Liver (tissue), 9 donors: Measurements from ENCODE around the gene HENMT1. TPM values are rescaled to one million over a fixed set of nuclear protein-coding genes. Genes with fewer than 3 reads are reported as not detected.

Source experiments
- DNase-seq: peaks from one replicate; pipeline ENCODE4 v3.0.0-alpha.2; 2017; ENCODE audit warnings: low spot score
- H3K27ac ChIP-seq, 2 donors: one replicate each; pipeline ENCODE4 v1.7.0; 2013; ENCODE audit warnings: inconsistent platforms in 2 of 2, low read length in 2 of 2, control low read depth in 1 of 2, low read depth in 1 of 2, mild to moderate bottlenecking in 1 of 2
- H3K27me3 ChIP-seq, 4 donors: one replicate each; pipeline versions ENCODE4 v1.6.1 to v1.7.0; 2013; ENCODE audit warnings: low read length in 3 of 4, inconsistent platforms in 1 of 4, mild to moderate bottlenecking in 1 of 4, moderate library complexity in 1 of 4; ENCODE audit not compliant: control insufficient read depth in 4 of 4, insufficient read depth in 4 of 4
- H3K36me3 ChIP-seq, 4 donors: one replicate each; pipeline versions ENCODE4 v1.6.1 to v1.7.0; 2013; ENCODE audit warnings: low read length in 3 of 4, mild to moderate bottlenecking in 3 of 4, low read depth in 1 of 4, moderate library complexity in 1 of 4; ENCODE audit not compliant: control insufficient read depth in 4 of 4, insufficient read depth in 3 of 4
- H3K4me1 ChIP-seq, 4 donors: one replicate each; pipeline versions ENCODE4 v1.6.1 to v1.7.0; 2013; ENCODE audit warnings: low read length in 3 of 4, mild to moderate bottlenecking in 3 of 4, moderate library complexity in 1 of 4; ENCODE audit not compliant: control insufficient read depth in 4 of 4, insufficient read depth in 4 of 4
- H3K4me3 ChIP-seq, 3 donors: one replicate each; pipeline versions ENCODE4 v1.6.1 to v1.7.0; 2013; ENCODE audit warnings: low read length in 3 of 3, control low read depth in 1 of 3, low read depth in 1 of 3, mild to moderate bottlenecking in 1 of 3
- H3K9ac ChIP-seq, 2 donors: one replicate each; pipeline ENCODE4 v1.7.0; 2013; ENCODE audit warnings: low read length in 2 of 2, mild to moderate bottlenecking in 2 of 2, moderate library complexity in 2 of 2, control low read depth in 1 of 2, low read depth in 1 of 2
- H3K9me3 ChIP-seq, 4 donors: one replicate each; pipeline versions ENCODE4 v1.6.1 to v1.7.0; 2013; ENCODE audit warnings: low read length in 3 of 4; ENCODE audit not compliant: control insufficient read depth in 4 of 4
- EGR1 ChIP-seq, 2 donors: IDR thresholded peaks; 2 replicates each; pipeline ENCODE4 v1.6.1; 2016 to 2018; ENCODE audit warnings: antibody characterized with exemption in 2 of 2, low read depth in 2 of 2
- FOXA1 ChIP-seq: IDR thresholded peaks from 2 replicates; pipeline ENCODE4 v1.6.1; 2016; ENCODE audit warnings: antibody characterized with exemption
- FOXA2 ChIP-seq: IDR thresholded peaks from 2 replicates; pipeline ENCODE4 v1.6.1; 2016; ENCODE audit warnings: antibody characterized with exemption
- GABPA ChIP-seq, 2 donors: IDR thresholded peaks in 1 of 2; conservative IDR thresholded peaks in 1 of 2; 2 replicates each; pipeline ENCODE4 v1.6.1; 2016; ENCODE audit warnings: antibody characterized with exemption in 2 of 2, mild to moderate bottlenecking in 1 of 2, moderate library complexity in 1 of 2
- HNF4A ChIP-seq, 2 donors: conservative IDR thresholded peaks; 2 replicates each; pipeline ENCODE4 v1.6.1; 2016; ENCODE audit warnings: antibody characterized with exemption in 2 of 2, mild to moderate bottlenecking in 2 of 2
- HNF4G ChIP-seq: IDR thresholded peaks from 2 replicates; pipeline ENCODE4 v1.6.1; 2016; ENCODE audit warnings: antibody characterized with exemption
- JUND ChIP-seq, 2 donors: IDR thresholded peaks; 2 replicates each; pipeline ENCODE4 v1.6.1; 2016; ENCODE audit warnings: antibody characterized with exemption in 2 of 2
- NR2F2 ChIP-seq: IDR thresholded peaks from 2 replicates; pipeline ENCODE4 v1.6.1; 2016; ENCODE audit warnings: antibody characterized with exemption
- RAD21 ChIP-seq, 2 donors: IDR thresholded peaks; 2 replicates each; pipeline ENCODE4 v1.6.1; 2016; ENCODE audit warnings: antibody characterized with exemption in 2 of 2, mild to moderate bottlenecking in 2 of 2
- RXRA ChIP-seq, 2 donors: IDR thresholded peaks; 2 replicates each; pipeline ENCODE4 v1.6.1; 2017 to 2018; ENCODE audit warnings: antibody characterized with exemption in 2 of 2, mild to moderate bottlenecking in 1 of 2
- SP1 ChIP-seq: IDR thresholded peaks from 2 replicates; pipeline ENCODE4 v1.6.1; 2018; ENCODE audit warnings: antibody characterized with exemption, mild to moderate bottlenecking
- TAF1 ChIP-seq: conservative IDR thresholded peaks from 2 replicates; pipeline ENCODE4 v1.6.1; 2016; ENCODE audit warnings: antibody characterized with exemption, mild to moderate bottlenecking
- YY1 ChIP-seq: IDR thresholded peaks from 2 replicates; pipeline ENCODE4 v1.6.1; 2016; ENCODE audit warnings: antibody characterized with exemption, mild to moderate bottlenecking
- WGBS: extraction: QIAGEN DNeasy Blood & Tissue Kit; methylation state at CpG from one replicate; pipeline ENCODE4 v1.1.7; 2013; 5-methylcytosine and 5-hydroxymethylcytosine counted together
- polyA plus RNA-seq, 2 donors: library from polyadenylated mRNA; stranded (reverse) in 1 of 2; unstranded in 1 of 2; fragments of 200-250 nt in 1 of 2; fragments of >200 nt in 1 of 2; fragmentation: Nextera tagmentation in 1 of 2; extraction: Ambion mirVana in 1 of 2; gene quantifications; one replicate each; pipeline versions ENCODE4 v1.2.1 to v1.2.3, GENCODE V29; 2013 to 2015
- total RNA-seq, 2 donors: library from RNA; depleted of rRNA; stranded (reverse); fragments of >200 nt; gene quantifications; one replicate each; pipeline ENCODE4 v1.2.3, GENCODE V29; 2014
- TF ChIP-seq, protein P1 (sequence below): fragments of 150-350 bp; IDR thresholded peaks from 2 replicates; pipeline ENCODE4 v1.5.1; 2017; ENCODE audit warnings: improper control_type of control experiment, low read depth, low read length; ENCODE audit not compliant: missing input control
- TF ChIP-seq, protein P2 (sequence below): IDR thresholded peaks from 2 replicates; pipeline ENCODE4 v1.6.1; 2016; ENCODE audit warnings: antibody characterized with exemption
- TF ChIP-seq, protein P3 (sequence below): IDR thresholded peaks from 2 replicates; pipeline ENCODE4 v1.6.1; 2016; ENCODE audit warnings: antibody characterized with exemption
- TF ChIP-seq, protein P4 (sequence below): IDR thresholded peaks from 2 replicates; pipeline ENCODE4 v1.6.1; 2016; ENCODE audit warnings: antibody characterized with exemption
- TF ChIP-seq, protein P5 (sequence below): IDR thresholded peaks from 2 replicates; pipeline ENCODE4 v1.6.1; 2016; ENCODE audit warnings: antibody characterized with exemption, mild to moderate bottlenecking
- donor health status: healthy.
- donor health status: healthy.
- donor health status: healthy.
- donor health status: healthy.
- donor health status: healthy.

Gene HENMT1
- total and polyA plus RNA-seq, 4 donors = 0.87 to 7.3 (median 1.1) TPM

DNA sequence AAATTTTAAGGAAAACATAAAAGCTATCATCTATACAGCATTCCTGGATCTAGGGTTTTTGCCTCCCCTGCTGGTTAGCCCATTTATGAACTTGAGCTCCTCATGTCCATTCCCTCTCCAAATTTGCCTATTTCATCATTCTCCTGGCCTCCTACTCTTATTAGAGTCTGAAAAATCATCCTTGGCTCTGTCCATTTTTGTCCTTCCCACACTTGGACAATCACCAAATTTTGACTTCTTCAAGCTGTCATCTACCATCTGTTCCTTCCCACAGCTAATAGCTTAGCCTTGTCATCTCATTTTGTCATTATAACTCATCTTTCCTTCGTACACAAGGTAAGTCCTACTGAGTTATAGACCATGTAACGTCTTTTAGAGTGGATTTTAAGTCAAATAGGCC lies 2.2 kb upstream of the HENMT1 start:
- Histone ChIP-seq H3K9me3 (peaks cover 0 to 2% (median 0%) of the 10 kb centered on the region in 4 donors), H3K9ac (no peak overlapping the region), H3K4me3 (no peak overlapping the region), H3K27me3 (no peaks in the 10 kb centered on the region), H3K36me3 (no peaks in the 10 kb centered on the region), H3K27ac (no peak overlapping the region), H3K4me1 (peaks cover 0 to 7% (median under 1%) of the 10 kb centered on the region in 4 donors)
- 93% methylated on average over 2 of the region's 2 CpGs for WGBS
- no peak for DNase-seq
- TF ChIP-seq EGR1 (IDR thresholded peaks at IDR 0.05; ENCODE audit: low read depth in 2 of 2) = no peak
- TF ChIP-seq HNF4G = no peak
- TF ChIP-seq FOXA2 = no peak
- no peak for TF ChIP-seq GABPA (IDR thresholded peaks at IDR 0.05 in 1 of 2, conservative IDR thresholded peaks at IDR 0.05 in 1 of 2)
- TF ChIP-seq, protein P1, sequence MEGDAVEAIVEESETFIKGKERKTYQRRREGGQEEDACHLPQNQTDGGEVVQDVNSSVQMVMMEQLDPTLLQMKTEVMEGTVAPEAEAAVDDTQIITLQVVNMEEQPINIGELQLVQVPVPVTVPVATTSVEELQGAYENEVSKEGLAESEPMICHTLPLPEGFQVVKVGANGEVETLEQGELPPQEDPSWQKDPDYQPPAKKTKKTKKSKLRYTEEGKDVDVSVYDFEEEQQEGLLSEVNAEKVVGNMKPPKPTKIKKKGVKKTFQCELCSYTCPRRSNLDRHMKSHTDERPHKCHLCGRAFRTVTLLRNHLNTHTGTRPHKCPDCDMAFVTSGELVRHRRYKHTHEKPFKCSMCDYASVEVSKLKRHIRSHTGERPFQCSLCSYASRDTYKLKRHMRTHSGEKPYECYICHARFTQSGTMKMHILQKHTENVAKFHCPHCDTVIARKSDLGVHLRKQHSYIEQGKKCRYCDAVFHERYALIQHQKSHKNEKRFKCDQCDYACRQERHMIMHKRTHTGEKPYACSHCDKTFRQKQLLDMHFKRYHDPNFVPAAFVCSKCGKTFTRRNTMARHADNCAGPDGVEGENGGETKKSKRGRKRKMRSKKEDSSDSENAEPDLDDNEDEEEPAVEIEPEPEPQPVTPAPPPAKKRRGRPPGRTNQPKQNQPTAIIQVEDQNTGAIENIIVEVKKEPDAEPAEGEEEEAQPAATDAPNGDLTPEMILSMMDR = no peak
- no peak for TF ChIP-seq JUND (IDR thresholded peaks at IDR 0.05)
- TF ChIP-seq, protein P2, sequence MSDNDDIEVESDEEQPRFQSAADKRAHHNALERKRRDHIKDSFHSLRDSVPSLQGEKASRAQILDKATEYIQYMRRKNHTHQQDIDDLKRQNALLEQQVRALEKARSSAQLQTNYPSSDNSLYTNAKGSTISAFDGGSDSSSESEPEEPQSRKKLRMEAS = no peak
- no peak for TF ChIP-seq NR2F2
- TF ChIP-seq, protein P3, sequence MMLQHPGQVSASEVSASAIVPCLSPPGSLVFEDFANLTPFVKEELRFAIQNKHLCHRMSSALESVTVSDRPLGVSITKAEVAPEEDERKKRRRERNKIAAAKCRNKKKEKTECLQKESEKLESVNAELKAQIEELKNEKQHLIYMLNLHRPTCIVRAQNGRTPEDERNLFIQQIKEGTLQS = no peak
- TF ChIP-seq, protein P4, sequence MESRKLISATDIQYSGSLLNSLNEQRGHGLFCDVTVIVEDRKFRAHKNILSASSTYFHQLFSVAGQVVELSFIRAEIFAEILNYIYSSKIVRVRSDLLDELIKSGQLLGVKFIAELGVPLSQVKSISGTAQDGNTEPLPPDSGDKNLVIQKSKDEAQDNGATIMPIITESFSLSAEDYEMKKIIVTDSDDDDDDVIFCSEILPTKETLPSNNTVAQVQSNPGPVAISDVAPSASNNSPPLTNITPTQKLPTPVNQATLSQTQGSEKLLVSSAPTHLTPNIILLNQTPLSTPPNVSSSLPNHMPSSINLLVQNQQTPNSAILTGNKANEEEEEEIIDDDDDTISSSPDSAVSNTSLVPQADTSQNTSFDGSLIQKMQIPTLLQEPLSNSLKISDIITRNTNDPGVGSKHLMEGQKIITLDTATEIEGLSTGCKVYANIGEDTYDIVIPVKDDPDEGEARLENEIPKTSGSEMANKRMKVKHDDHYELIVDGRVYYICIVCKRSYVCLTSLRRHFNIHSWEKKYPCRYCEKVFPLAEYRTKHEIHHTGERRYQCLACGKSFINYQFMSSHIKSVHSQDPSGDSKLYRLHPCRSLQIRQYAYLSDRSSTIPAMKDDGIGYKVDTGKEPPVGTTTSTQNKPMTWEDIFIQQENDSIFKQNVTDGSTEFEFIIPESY = no peak
- TF ChIP-seq SP1 = no peak
- no peak for TF ChIP-seq FOXA1
- no peak for TF ChIP-seq TAF1
- TF ChIP-seq RXRA (IDR thresholded peaks at IDR 0.05) = no peak

DNA sequence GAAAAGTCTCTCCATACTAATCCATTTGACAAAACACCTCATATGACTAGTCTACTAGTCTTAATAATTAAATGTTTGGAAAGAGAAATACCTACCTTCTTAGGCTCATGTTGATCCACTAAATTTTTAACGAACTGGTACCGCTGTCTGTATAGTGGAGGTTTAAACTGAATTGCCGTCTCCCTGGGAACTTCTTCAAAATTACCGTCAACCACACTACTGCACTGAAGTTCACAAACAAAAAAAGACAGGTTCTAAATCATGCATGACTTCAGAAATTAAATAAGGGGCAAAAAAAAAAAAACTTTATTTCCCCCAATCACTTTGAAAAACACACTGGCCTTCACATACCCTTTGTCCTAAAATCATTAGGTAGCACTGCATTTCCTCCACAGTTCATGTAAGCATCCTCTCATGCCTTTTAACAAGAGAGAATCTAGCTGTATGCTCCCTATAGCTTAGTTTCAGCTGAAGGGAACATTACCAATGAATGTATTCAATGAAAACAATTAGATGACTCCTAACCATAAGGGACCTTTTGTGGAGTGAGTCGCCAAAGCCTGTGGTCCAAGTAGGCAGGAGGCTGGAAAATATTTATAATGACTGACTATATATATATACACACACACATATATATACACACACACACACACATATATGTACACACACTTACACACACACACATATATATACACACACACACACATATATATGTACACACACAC lies 3.4 kb downstream of the HENMT1 start:
- WGBS = 91% methylated on average over 5 of the region's 5 CpGs
- no peak for TF ChIP-seq YY1
- no peak for TF ChIP-seq FOXA1
- TF ChIP-seq GABPA (IDR thresholded peaks at IDR 0.05 in 1 of 2, conservative IDR thresholded peaks at IDR 0.05 in 1 of 2) = no peak
- TF ChIP-seq, protein P2 = no peak
- TF ChIP-seq RAD21 (IDR thresholded peaks at IDR 0.05) = no peak
- TF ChIP-seq, protein P5, sequence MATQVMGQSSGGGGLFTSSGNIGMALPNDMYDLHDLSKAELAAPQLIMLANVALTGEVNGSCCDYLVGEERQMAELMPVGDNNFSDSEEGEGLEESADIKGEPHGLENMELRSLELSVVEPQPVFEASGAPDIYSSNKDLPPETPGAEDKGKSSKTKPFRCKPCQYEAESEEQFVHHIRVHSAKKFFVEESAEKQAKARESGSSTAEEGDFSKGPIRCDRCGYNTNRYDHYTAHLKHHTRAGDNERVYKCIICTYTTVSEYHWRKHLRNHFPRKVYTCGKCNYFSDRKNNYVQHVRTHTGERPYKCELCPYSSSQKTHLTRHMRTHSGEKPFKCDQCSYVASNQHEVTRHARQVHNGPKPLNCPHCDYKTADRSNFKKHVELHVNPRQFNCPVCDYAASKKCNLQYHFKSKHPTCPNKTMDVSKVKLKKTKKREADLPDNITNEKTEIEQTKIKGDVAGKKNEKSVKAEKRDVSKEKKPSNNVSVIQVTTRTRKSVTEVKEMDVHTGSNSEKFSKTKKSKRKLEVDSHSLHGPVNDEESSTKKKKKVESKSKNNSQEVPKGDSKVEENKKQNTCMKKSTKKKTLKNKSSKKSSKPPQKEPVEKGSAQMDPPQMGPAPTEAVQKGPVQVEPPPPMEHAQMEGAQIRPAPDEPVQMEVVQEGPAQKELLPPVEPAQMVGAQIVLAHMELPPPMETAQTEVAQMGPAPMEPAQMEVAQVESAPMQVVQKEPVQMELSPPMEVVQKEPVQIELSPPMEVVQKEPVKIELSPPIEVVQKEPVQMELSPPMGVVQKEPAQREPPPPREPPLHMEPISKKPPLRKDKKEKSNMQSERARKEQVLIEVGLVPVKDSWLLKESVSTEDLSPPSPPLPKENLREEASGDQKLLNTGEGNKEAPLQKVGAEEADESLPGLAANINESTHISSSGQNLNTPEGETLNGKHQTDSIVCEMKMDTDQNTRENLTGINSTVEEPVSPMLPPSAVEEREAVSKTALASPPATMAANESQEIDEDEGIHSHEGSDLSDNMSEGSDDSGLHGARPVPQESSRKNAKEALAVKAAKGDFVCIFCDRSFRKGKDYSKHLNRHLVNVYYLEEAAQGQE = no peak
- TF ChIP-seq HNF4A (conservative IDR thresholded peaks at IDR 0.05) = no peak
- TF ChIP-seq RXRA (IDR thresholded peaks at IDR 0.05) = no peak
- TF ChIP-seq, protein P3 = no peak
- TF ChIP-seq NR2F2 = no peak
- no peak for TF ChIP-seq FOXA2
- TF ChIP-seq, protein P4 = no peak
- no peak for TF ChIP-seq HNF4G
- no peak for TF ChIP-seq EGR1 (IDR thresholded peaks at IDR 0.05; ENCODE audit: low read depth in 2 of 2)

More for the DNA sequence above, 3.4 kb downstream of the HENMT1 start:
- Histone ChIP-seq H3K4me3 (no peak overlapping the region), H3K9me3 (peaks cover 0 to 2% (median 0%) of the 10 kb centered on the region in 4 donors), H3K36me3 (no peaks in the 10 kb centered on the region), H3K9ac (no peak overlapping the region), H3K27ac (no peak overlapping the region), H3K4me1 (peaks cover 0 to 7% (median under 1%) of the 10 kb centered on the region in 4 donors), H3K27me3 (no peaks in the 10 kb centered on the region)
- no peak for DNase-seq
